GM12878 (cell line): ENCODE data around the gene SYCP2. TPM values are rescaled to one million over a fixed set of nuclear protein-coding genes. Genes with fewer than 3 reads are reported as not detected.

Source experiments
- ATAC-seq: fragments of 200-7000 bp; cut with Tn5 transposase; 3 replicates; pipeline ENCODE4 v1.9.1; 2020; ENCODE audit warnings: mild to moderate bottlenecking, moderate library complexity
- BruUV-seq: library from RNA; stranded (reverse); fragments of 400-500 nt; replicated peaks from 2 replicates; lab custom pipeline; 2021; lab: Mats Ljungman, UMichigan
- CTCF ChIA-PET: fragments of 300-600 bp; sonication (Branson Sonifier 250); formaldehyde crosslinking; extraction: SDS; loops from one replicate; lab custom pipeline; 2021; ENCODE audit warnings: inconsistent platforms; lab: Yijun Ruan, JAX
- POLR2A ChIA-PET: fragments of 350-600 bp; formaldehyde crosslinking; extraction: SDS; loops from one replicate; lab custom pipeline; 2021; ENCODE audit warnings: inconsistent platforms; lab: Charles Lee
- RAD21 ChIA-PET: fragments of 300-600 bp; sonication (Branson Sonifier 250); formaldehyde crosslinking; loops from one replicate; lab custom pipeline; 2023; ENCODE audit warnings: antibody characterized with exemption; ENCODE audit not compliant: unreplicated experiment; lab: Charles Lee
- SMC1A ChIA-PET: fragments of 300-600 bp; sonication (Branson Sonifier 250); formaldehyde crosslinking; loops from one replicate; lab custom pipeline; 2023; ENCODE audit not compliant: unreplicated experiment, uncharacterized antibody; lab: Charles Lee
- DNase-seq: peaks from one replicate; pipeline ENCODE4 v3.0.0-alpha.2; 2011; ENCODE audit warnings: low read depth, low spot score
- FAIRE-seq: peaks from 3 replicates; lab custom pipeline; 2011; peaks lifted over from hg19 to GRCh38; lab: Jason Lieb, UNC
- H2AFZ ChIP-seq: 2 replicates; pipeline ENCODE4 v1.6.0; 2011; ENCODE audit warnings: low read depth, low read length, control low read depth; ENCODE audit not compliant: control insufficient read depth
- H3K27ac ChIP-seq: 2 replicates; pipeline ENCODE4 v1.5.1; 2011; ENCODE audit warnings: control low read depth; ENCODE audit not compliant: control insufficient read depth, insufficient read depth
- H3K27me3 ChIP-seq, 2 experiments: replicated peaks in 1 of 2; 2 replicates each; pipeline versions ENCODE4 v1.6.0 to v1.6.1; 2011; ENCODE audit warnings: low read length in 1 of 2; ENCODE audit not compliant: control insufficient read depth in 2 of 2, insufficient read depth in 2 of 2
- H3K36me3 ChIP-seq, 2 experiments: 2 replicates each; pipeline ENCODE4 v1.5.1; 2011; ENCODE audit warnings: low read length in 1 of 2; ENCODE audit not compliant: control insufficient read depth in 2 of 2, insufficient read depth in 2 of 2
- H3K4me1 ChIP-seq: 2 replicates; pipeline ENCODE4 v1.6.1; 2011; ENCODE audit warnings: mild to moderate bottlenecking, low read length, moderate library complexity, mixed read lengths; ENCODE audit not compliant: control insufficient read depth, insufficient read depth
- H3K4me2 ChIP-seq: 2 replicates; pipeline ENCODE4 v1.6.0; 2011; ENCODE audit warnings: control low read depth; ENCODE audit not compliant: control insufficient read depth, insufficient read depth
- H3K4me3 ChIP-seq: fragments of 200-600 bp; sonication (generic); 2 replicates; pipeline ENCODE4 v1.5.1; 2016
- H3K79me2 ChIP-seq: 2 replicates; pipeline ENCODE4 v1.6.0; 2011; ENCODE audit warnings: low read length; ENCODE audit not compliant: control insufficient read depth, insufficient read depth
- H3K9ac ChIP-seq: 2 replicates; pipeline ENCODE4 v1.8.0; 2011; ENCODE audit warnings: low read length, control low read depth, mixed read lengths; ENCODE audit not compliant: control insufficient read depth, insufficient read depth
- H3K9me3 ChIP-seq: replicated peaks from 3 replicates; pipeline ENCODE4 v1.5.1; 2011; ENCODE audit warnings: mild to moderate bottlenecking, low read length; ENCODE audit not compliant: control insufficient read depth, insufficient read depth
- H4K20me1 ChIP-seq: 2 replicates; pipeline ENCODE4 v1.6.0; 2011; ENCODE audit not compliant: control insufficient read depth, insufficient read depth
- ATF2 ChIP-seq: IDR thresholded peaks from 2 replicates; pipeline ENCODE4 v1.6.1; 2012; ENCODE audit warnings: low read length, inconsistent platforms
- BCL11A ChIP-seq: IDR thresholded peaks from 2 replicates; pipeline ENCODE4 v1.6.1; 2011; ENCODE audit warnings: low read depth, low read length
- EP300 ChIP-seq, 2 experiments: fragments of 150-350 bp in 1 of 2; IDR thresholded peaks; 2 replicates each; pipeline ENCODE4 v1.6.1; 2011 to 2012; ENCODE audit warnings: low read depth in 2 of 2, low read length in 2 of 2, borderline replicate concordance in 1 of 2, improper control_type of control experiment in 1 of 2, inconsistent platforms in 1 of 2; ENCODE audit not compliant: control insufficient read depth in 1 of 2
- HDAC6 ChIP-seq: fragments of 200-600 bp; sonication (generic); IDR thresholded peaks from one replicate; pipeline ENCODE4 v1.8.0; 2017; ENCODE audit warnings: antibody characterized with exemption; ENCODE audit not compliant: unreplicated experiment
- HSF1 ChIP-seq: fragments of 150-350 bp; IDR thresholded peaks from 2 replicates; pipeline ENCODE4 v1.6.1; 2014; ENCODE audit warnings: mild to moderate bottlenecking, low read depth, low read length
- POU2F2 ChIP-seq: IDR thresholded peaks from 3 replicates; pipeline ENCODE4 v1.6.1; 2011; ENCODE audit warnings: low read depth, mild to moderate bottlenecking, low read length, borderline replicate concordance
- SPI1 ChIP-seq: IDR thresholded peaks from 2 replicates; pipeline ENCODE4 v1.6.1; 2011; ENCODE audit warnings: low read depth, mild to moderate bottlenecking, low read length, moderate library complexity, borderline replicate concordance; ENCODE audit not compliant: insufficient read depth
- TCF3 ChIP-seq: IDR thresholded peaks from 2 replicates; pipeline ENCODE4 v1.6.1; 2012; ENCODE audit warnings: low read depth, mild to moderate bottlenecking, low read length, borderline replicate concordance; ENCODE audit not compliant: insufficient read depth
- ZNF207 ChIP-seq: fragments of 450-650 bp; IDR thresholded peaks from 2 replicates; pipeline ENCODE4 v1.6.1; 2014; ENCODE audit warnings: antibody characterized with exemption, mild to moderate bottlenecking, borderline replicate concordance
- ZNF217 ChIP-seq: fragments of 450-650 bp; IDR thresholded peaks from 2 replicates; pipeline ENCODE4 v1.6.1; 2017; ENCODE audit warnings: antibody characterized with exemption, mild to moderate bottlenecking
- ZNF274 ChIP-seq: IDR thresholded peaks from one replicate; pipeline ENCODE4 v1.8.0; 2011; ENCODE audit not compliant: insufficient read length, insufficient read depth
- ZNF687 ChIP-seq: fragments of 450-650 bp; IDR thresholded peaks from 2 replicates; pipeline ENCODE4 v1.6.1; 2017; ENCODE audit warnings: mild to moderate bottlenecking, moderate library complexity
- WGBS: methylation state at CpG from one replicate; pipeline ENCODE4 v1.1.6; 2016; ENCODE audit warnings: low lambda C conversion rate; ENCODE audit not compliant: insufficient replicate concordance, insufficient coverage; ENCODE audit errors: missing lambda C conversion rate; 5-methylcytosine and 5-hydroxymethylcytosine counted together
- in situ Hi-C: fragments of 300-500 bp; cut with MboI; formaldehyde crosslinking; loops from 9 replicates; pipeline ENCODE4 v1.14.3; 2018; ENCODE audit warnings: mixed read lengths
- intact Hi-C: fragments of 100-400 bp; cut with micrococcal nuclease; formaldehyde crosslinking; loops from one replicate; pipeline ENCODE4 v1.14.2; 2022; ENCODE audit not compliant: unreplicated experiment
- polyA plus RNA-seq, 11 experiments: library from polyadenylated mRNA; depleted of rRNA in 4 of 11; unstranded in 6 of 11; stranded (reverse) in 5 of 11; fragments of >200 nt; fragmentation: Nextera tagmentation in 4 of 11; fragmentation: Illumina TruSeq in 1 of 11; extraction: Ambion mirVana in 4 of 11; extraction: Trizol in 1 of 11; gene quantifications; 1 replicate in 1 of 11; 2 replicates in 10 of 11; pipeline versions ENCODE4 v1.2.1 to v1.2.3, GENCODE V29; 2011 to 2016; ENCODE audit warnings: inconsistent platforms in 2 of 11, missing spikeins in 2 of 11, low read depth in 1 of 11
- total RNA-seq, 4 experiments: library from RNA; depleted of rRNA in 3 of 4; stranded (reverse); fragments of >200 nt in 3 of 4; fragmentation: Illumina TruSeq in 1 of 4; extraction: Trizol in 1 of 4; gene quantifications; 2 replicates each; pipeline versions ENCODE4 v1.2.1 to v1.2.3, GENCODE V29; 2013 to 2021

Gene SYCP2
- total and polyA plus RNA-seq, 10 of the 15 experiments (the other 5 are each of a cell fraction or from before 2014, with no cell fraction given): 0.01 to 0.18 (median 0.09) TPM; not detected in 2

GRCh38 chr20:59961423-59961822, 28.0 kb upstream of the SYCP2 start (continued):
- TF ChIP-seq ZNF687 (no peak), HDAC6 (no peak), ZNF274 (no peak), SPI1 (no peak), ATF2 (no peak), ZNF207 (no peak), ZNF217 (no peak), TCF3 (no peak)

- in situ Hi-C loops (no loop called here), intact Hi-C loops (no loop called here)
- RAD21 ChIA-PET: no interaction called here
- DNase-seq: no peak
- ATAC-seq: no peak
- BruUV-seq: no TSS peak
- TF ChIP-seq BCL11A (no peak), POU2F2 (no peak), HSF1 (no peak), EP300 (IDR thresholded peaks at IDR 0.05; ENCODE audit: borderline replicate concordance in 1 of 2, control insufficient read depth in 1 of 2, low read depth in 2 of 2, low read length in 2 of 2) (no peak)
- H3K79me2 ChIP-seq: no peaks in the 10 kb centered on the region
- no peaks in the 10 kb centered on the region for H3K9me3 ChIP-seq
- H3K4me1 ChIP-seq: no peaks in the 10 kb centered on the region
- H2AFZ ChIP-seq: no peak overlapping the region
- CTCF ChIA-PET: interaction anchor here (0.6 to 1.4 kb wide), 3 partner anchors 10 to 80 kb away, joined by 3 to 4 read pairs (median 3); no protein-coding TSS in a partner anchor
- H3K4me3 ChIP-seq: no peak overlapping the region
- POLR2A ChIA-PET: no interaction called here
- H3K36me3 ChIP-seq: no peaks in the 10 kb centered on the region
- no peak overlapping the region for H3K9ac ChIP-seq
- 24% methylated on average over 4 of the region's 4 CpGs for WGBS
- SMC1A ChIA-PET: no interaction called here
- H3K4me2 ChIP-seq: no peak overlapping the region
- no peak for FAIRE-seq
- H3K27ac ChIP-seq: no peak overlapping the region
- H4K20me1 ChIP-seq: no peaks in the 10 kb centered on the region
- no peaks in the 10 kb centered on the region for H3K27me3 ChIP-seq
These were observed 25.2 kb upstream of the SYCP2 start for GRCh38 chr20:59958626-59959025.
